Stomach (tissue), 4 donors: ENCODE results near the gene LYZL1.

Experiments
- POLR2A ChIP-seq, 4 donors: fragments of 450-650 bp; IDR thresholded peaks; one replicate each; pipeline ENCODE4 v1.6.1; 2016; ENCODE audit warnings: antibody characterized with exemption in 4 of 4, control low read depth in 2 of 4, mild to moderate bottlenecking in 1 of 4, moderate library complexity in 1 of 4
- POLR2AphosphoS5 ChIP-seq, 3 donors: sonication (generic); formaldehyde crosslinking; IDR thresholded peaks; one replicate each; pipeline ENCODE4 v1.6.1; 2016; ENCODE audit warnings: antibody characterized with exemption in 3 of 3
- TF ChIP-seq, protein P1 (sequence below), 7 experiments: fragments of 450-650 bp in 4 of 7; fragments of 200-600 bp in 3 of 7; sonication (generic) in 3 of 7; IDR thresholded peaks; one replicate each; pipeline ENCODE4 v1.5.1; 2016 to 2019; ENCODE audit warnings: antibody characterized with exemption in 7 of 7, control low read depth in 2 of 7, mild to moderate bottlenecking in 1 of 7

DNA sequence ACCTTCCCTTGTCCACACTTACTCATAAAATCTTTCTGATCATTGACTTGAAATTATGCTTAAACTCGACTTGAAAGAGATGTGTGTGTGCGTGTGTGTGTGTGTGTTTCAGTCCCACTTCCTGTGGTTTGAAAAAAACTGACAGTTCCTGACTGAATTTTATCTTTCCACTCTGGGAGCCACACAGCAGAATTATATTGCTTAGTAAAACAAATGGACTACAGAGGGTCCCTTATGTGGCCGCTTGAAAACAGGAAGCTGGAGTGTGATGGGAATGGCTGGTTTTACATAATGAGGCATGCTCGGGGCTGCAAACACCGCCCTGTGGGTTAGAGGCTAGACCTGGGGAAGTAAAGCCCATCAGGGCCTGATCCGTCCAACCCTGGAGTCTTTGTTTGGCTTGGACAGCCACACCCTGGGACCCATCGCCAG, 54.8 kb downstream of the LYZL1 start:
- TF ChIP-seq, protein P1, sequence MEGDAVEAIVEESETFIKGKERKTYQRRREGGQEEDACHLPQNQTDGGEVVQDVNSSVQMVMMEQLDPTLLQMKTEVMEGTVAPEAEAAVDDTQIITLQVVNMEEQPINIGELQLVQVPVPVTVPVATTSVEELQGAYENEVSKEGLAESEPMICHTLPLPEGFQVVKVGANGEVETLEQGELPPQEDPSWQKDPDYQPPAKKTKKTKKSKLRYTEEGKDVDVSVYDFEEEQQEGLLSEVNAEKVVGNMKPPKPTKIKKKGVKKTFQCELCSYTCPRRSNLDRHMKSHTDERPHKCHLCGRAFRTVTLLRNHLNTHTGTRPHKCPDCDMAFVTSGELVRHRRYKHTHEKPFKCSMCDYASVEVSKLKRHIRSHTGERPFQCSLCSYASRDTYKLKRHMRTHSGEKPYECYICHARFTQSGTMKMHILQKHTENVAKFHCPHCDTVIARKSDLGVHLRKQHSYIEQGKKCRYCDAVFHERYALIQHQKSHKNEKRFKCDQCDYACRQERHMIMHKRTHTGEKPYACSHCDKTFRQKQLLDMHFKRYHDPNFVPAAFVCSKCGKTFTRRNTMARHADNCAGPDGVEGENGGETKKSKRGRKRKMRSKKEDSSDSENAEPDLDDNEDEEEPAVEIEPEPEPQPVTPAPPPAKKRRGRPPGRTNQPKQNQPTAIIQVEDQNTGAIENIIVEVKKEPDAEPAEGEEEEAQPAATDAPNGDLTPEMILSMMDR (IDR thresholded peaks at IDR 0.05): no peak
- TF ChIP-seq POLR2A (IDR thresholded peaks at IDR 0.05) (no peak), POLR2AphosphoS5 (IDR thresholded peaks at IDR 0.05) (no peak)
